Spleen (tissue), 7 donors: ENCODE measurements around the gene NKD1.

Experiments
- POLR2A ChIP-seq, 3 donors: fragments of 450-650 bp; IDR thresholded peaks; one replicate each; pipeline ENCODE4 v1.5.1; 2017; ENCODE audit warnings: antibody characterized with exemption in 3 of 3, mild to moderate bottlenecking in 1 of 3
- POLR2AphosphoS5 ChIP-seq, 3 donors: sonication (generic); formaldehyde crosslinking; IDR thresholded peaks; one replicate each; pipeline ENCODE4 v1.5.1; 2017; ENCODE audit warnings: antibody characterized with exemption in 3 of 3
- TF ChIP-seq, protein P1 (sequence below), 11 experiments: fragments of 200-600 bp in 7 of 11; fragments of 450-650 bp in 4 of 11; sonication (generic) in 4 of 11; IDR thresholded peaks in 8 of 11; conservative IDR thresholded peaks in 3 of 11; 1 replicate in 7 of 11; 2 replicates in 4 of 11; pipeline versions ENCODE4 v1.4.0 to v1.8.0; 2016 to 2021; ENCODE audit warnings: antibody characterized with exemption in 11 of 11, inconsistent platforms in 4 of 11, mild to moderate bottlenecking in 1 of 11
- donor health status: DM: no; HTN: no; CAD: no; lungs with moderate emphysema.
- donor health status: DM: no; HTN: no; CAD: no.
- donor health status: DM: no; HTN: no; CAD: no.

DNA sequence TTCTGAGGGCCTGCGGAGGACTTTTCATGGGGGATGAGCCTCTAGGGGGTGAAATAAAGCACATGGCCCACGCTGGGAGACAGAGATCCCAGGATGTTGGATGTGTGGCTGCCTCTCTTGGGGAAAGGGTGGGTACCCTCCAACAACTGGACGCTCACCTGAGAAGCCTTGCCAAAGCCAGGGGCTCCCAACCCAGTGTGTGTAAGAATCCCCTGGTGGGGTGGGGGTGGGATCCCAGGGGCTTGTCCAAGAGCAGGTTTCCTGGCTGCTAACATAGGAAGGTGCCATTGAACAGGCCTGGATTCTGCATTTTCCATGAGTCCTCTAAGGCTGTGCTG is 132.3 kb downstream of the NKD1 start:
- TF ChIP-seq POLR2AphosphoS5 (IDR thresholded peaks at IDR 0.05) (no peak), POLR2A (IDR thresholded peaks at IDR 0.05) (no peak)
- TF ChIP-seq, protein P1, sequence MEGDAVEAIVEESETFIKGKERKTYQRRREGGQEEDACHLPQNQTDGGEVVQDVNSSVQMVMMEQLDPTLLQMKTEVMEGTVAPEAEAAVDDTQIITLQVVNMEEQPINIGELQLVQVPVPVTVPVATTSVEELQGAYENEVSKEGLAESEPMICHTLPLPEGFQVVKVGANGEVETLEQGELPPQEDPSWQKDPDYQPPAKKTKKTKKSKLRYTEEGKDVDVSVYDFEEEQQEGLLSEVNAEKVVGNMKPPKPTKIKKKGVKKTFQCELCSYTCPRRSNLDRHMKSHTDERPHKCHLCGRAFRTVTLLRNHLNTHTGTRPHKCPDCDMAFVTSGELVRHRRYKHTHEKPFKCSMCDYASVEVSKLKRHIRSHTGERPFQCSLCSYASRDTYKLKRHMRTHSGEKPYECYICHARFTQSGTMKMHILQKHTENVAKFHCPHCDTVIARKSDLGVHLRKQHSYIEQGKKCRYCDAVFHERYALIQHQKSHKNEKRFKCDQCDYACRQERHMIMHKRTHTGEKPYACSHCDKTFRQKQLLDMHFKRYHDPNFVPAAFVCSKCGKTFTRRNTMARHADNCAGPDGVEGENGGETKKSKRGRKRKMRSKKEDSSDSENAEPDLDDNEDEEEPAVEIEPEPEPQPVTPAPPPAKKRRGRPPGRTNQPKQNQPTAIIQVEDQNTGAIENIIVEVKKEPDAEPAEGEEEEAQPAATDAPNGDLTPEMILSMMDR (IDR thresholded peaks at IDR 0.05 in 8 of 11, conservative IDR thresholded peaks at IDR 0.05 in 3 of 11) = no peak
